Fibroblast of skin of back (primary cell): ENCODE data around the gene HOXC5.

ENCODE experiments used
- DNase-seq: peaks from one replicate; pipeline ENCODE4 v3.0.0-alpha.2; 2013

HOXC5 gene

GRCh38 chr12:53995378-53996239, 37.2 kb upstream of the HOXC5 start:
- no peak for DNase-seq

GRCh38 chr12:53996240-53997203, 36.3 kb upstream of the HOXC5 start:
- no peak for DNase-seq

GRCh38 chr12:53997204-53998109, 35.4 kb upstream of the HOXC5 start:
- no peak for DNase-seq

- no peak for DNase-seq
Measured at GRCh38 chr12:53998110-53998899, 34.5 kb upstream of the HOXC5 start.

GRCh38 chr12:53998900-53999236, 34.0 kb upstream of the HOXC5 start:
- DNase-seq = no peak

- no peak for DNase-seq
Measured at GRCh38 chr12:53999559-54000115, 33.2 kb upstream of the HOXC5 start.

- DNase-seq = no peak
Measured at GRCh38 chr12:54000116-54001114, 32.4 kb upstream of the HOXC5 start, which contains the start of gene HOXC9. HOXC9 (plus strand) TSS chr12:54000161; CDS start chr12:54000189, 28 bp downstream.

GRCh38 chr12:54001283-54002187, 31.3 kb upstream of the HOXC5 start:
- no peak for DNase-seq

GRCh38 chr12:54002278-54002914, 30.5 kb upstream of the HOXC5 start:
- no peak for DNase-seq

GRCh38 chr12:54002915-54003389, 29.9 kb upstream of the HOXC5 start:
- DNase-seq = no peak

GRCh38 chr12:54003625-54004024, 29.2 kb upstream of the HOXC5 start:
- DNase-seq = no peak

GRCh38 chr12:54004063-54004840, 28.6 kb upstream of the HOXC5 start:
- DNase-seq = no peak

- no peak for DNase-seq
Measured at GRCh38 chr12:54004841-54005530, 27.9 kb upstream of the HOXC5 start.

GRCh38 chr12:54005531-54005852, 27.4 kb upstream of the HOXC5 start:
- no peak for DNase-seq

GRCh38 chr12:54005853-54006558, 26.8 kb upstream of the HOXC5 start:
- peak; percentile 69 for DNase-seq
